ENCODE measurements around the gene ANXA4.

DNA sequence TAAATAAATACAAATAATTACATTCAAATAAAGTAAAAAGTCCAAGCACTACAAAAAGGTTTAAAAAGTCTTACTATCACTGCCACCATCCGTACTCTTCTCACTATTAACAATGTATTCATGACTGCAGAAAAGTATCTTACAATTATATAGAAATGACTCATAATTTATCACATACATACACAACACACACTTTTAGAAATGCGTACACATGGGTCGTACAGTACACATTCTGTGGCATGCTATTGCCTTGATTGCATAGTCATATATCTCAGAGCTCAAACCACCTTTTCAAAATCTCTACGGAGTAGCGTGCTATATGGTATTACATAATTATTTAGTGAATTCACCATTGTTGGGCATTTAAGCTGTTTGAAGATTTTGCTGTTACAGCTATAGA, 41.6 kb upstream of the ANXA4 start:
- TF ChIP-seq, protein P1, sequence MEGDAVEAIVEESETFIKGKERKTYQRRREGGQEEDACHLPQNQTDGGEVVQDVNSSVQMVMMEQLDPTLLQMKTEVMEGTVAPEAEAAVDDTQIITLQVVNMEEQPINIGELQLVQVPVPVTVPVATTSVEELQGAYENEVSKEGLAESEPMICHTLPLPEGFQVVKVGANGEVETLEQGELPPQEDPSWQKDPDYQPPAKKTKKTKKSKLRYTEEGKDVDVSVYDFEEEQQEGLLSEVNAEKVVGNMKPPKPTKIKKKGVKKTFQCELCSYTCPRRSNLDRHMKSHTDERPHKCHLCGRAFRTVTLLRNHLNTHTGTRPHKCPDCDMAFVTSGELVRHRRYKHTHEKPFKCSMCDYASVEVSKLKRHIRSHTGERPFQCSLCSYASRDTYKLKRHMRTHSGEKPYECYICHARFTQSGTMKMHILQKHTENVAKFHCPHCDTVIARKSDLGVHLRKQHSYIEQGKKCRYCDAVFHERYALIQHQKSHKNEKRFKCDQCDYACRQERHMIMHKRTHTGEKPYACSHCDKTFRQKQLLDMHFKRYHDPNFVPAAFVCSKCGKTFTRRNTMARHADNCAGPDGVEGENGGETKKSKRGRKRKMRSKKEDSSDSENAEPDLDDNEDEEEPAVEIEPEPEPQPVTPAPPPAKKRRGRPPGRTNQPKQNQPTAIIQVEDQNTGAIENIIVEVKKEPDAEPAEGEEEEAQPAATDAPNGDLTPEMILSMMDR (IDR thresholded peaks at IDR 0.05) = no peak
- no peak for TF ChIP-seq POLR2A (IDR thresholded peaks at IDR 0.05)

Data from esophagus squamous epithelium (tissue), 4 donors.